DND-41 (cell line): Measurements from ENCODE around the gene SEPTIN5.

Source experiments
- ATAC-seq: fragments of 200-7000 bp; cut with Tn5 transposase; 3 replicates; pipeline ENCODE4 v1.9.1; 2021; ENCODE audit warnings: low read depth; ENCODE audit not compliant: insufficient read depth
- DNase-seq: peaks from one replicate; pipeline ENCODE4 v3.0.0-alpha.2; 2020
- H2AFZ ChIP-seq: 2 replicates; pipeline ENCODE4 v1.6.0; 2012; ENCODE audit warnings: low read depth, low read length
- H3K27ac ChIP-seq: 2 replicates; pipeline ENCODE4 v1.5.1; 2012; ENCODE audit warnings: low read length, inconsistent platforms
- H3K27me3 ChIP-seq: fragments of 200-600 bp; sonication (generic); 2 replicates; pipeline ENCODE4 v1.6.0; 2012; ENCODE audit warnings: low read length, mild to moderate bottlenecking, inconsistent platforms; ENCODE audit not compliant: insufficient read depth, poor library complexity
- H3K36me3 ChIP-seq: 2 replicates; pipeline ENCODE4 v1.5.1; 2012; ENCODE audit warnings: low read length, inconsistent platforms; ENCODE audit not compliant: insufficient read depth
- H3K4me1 ChIP-seq: 2 replicates; pipeline ENCODE4 v1.5.1; 2012; ENCODE audit warnings: mild to moderate bottlenecking, low read length; ENCODE audit not compliant: insufficient read depth
- H3K4me2 ChIP-seq: 2 replicates; pipeline ENCODE4 v1.6.0; 2012; ENCODE audit warnings: mild to moderate bottlenecking, moderate library complexity, low read length, inconsistent platforms; ENCODE audit not compliant: insufficient read depth
- H3K4me3 ChIP-seq, 2 experiments: fragments of 200-600 bp in 1 of 2; shearing (Covaris generic) in 1 of 2; 2 replicates each; pipeline ENCODE4 v1.5.1; 2012 to 2016; ENCODE audit warnings: inconsistent platforms in 2 of 2, low read length in 2 of 2, mild to moderate bottlenecking in 2 of 2, low read depth in 1 of 2, moderate library complexity in 1 of 2
- H3K79me2 ChIP-seq: 2 replicates; pipeline ENCODE4 v1.6.0; 2012; ENCODE audit warnings: low read length, inconsistent platforms; ENCODE audit not compliant: insufficient read depth
- H3K9ac ChIP-seq: 2 replicates; pipeline ENCODE4 v1.6.0; 2012; ENCODE audit warnings: low read depth, mild to moderate bottlenecking, inconsistent platforms, low read length, moderate library complexity
- H3K9me3 ChIP-seq: 2 replicates; pipeline ENCODE4 v1.5.1; 2012; ENCODE audit warnings: low read length, moderate library complexity, mild to moderate bottlenecking, inconsistent platforms; ENCODE audit not compliant: insufficient read depth, severe bottlenecking
- H4K20me1 ChIP-seq: 2 replicates; pipeline ENCODE4 v1.6.0; 2012; ENCODE audit warnings: low read length; ENCODE audit not compliant: insufficient read depth
- CTCF ChIP-seq: IDR thresholded peaks from 2 replicates; pipeline ENCODE4 v1.5.1; 2012; ENCODE audit warnings: borderline replicate concordance, low read length, moderate library complexity, mild to moderate bottlenecking; ENCODE audit not compliant: poor library complexity, severe bottlenecking; ENCODE audit errors: extremely low read depth
- EZH2 ChIP-seq: IDR thresholded peaks from 3 replicates; pipeline ENCODE4 v1.6.1; 2012; ENCODE audit warnings: borderline replicate concordance, low read depth, mild to moderate bottlenecking, moderate library complexity, low read length, inconsistent platforms; ENCODE audit not compliant: severe bottlenecking

SEPTIN5 gene

GRCh38 chr22:19755722-19756287 is 41.5 kb downstream of the SEPTIN5 start:
- Histone ChIP-seq H3K79me2 (no peaks in the 10 kb centered on the region), H3K4me3 (no peak overlapping the region), H3K27ac (no peak overlapping the region), H3K27me3 (no peaks in the 10 kb centered on the region), H3K9ac (no peak overlapping the region), H3K4me2 (no peak overlapping the region), H3K4me1 (no peaks in the 10 kb centered on the region), H2AFZ (no peak overlapping the region), H3K36me3 (no peaks in the 10 kb centered on the region), H3K9me3 (no peaks in the 10 kb centered on the region), H4K20me1 (peaks cover 4% of the 10 kb centered on the region)
- TF ChIP-seq EZH2 (no peak), CTCF (no peak)
- ATAC-seq (no peak), DNase-seq (no peak)

GRCh38 chr22:19756288-19757128 is 42.2 kb downstream of the SEPTIN5 start:
- Histone ChIP-seq H3K36me3 (no peaks in the 10 kb centered on the region), H3K9me3 (no peaks in the 10 kb centered on the region), H3K27ac (no peak overlapping the region), H3K27me3 (no peaks in the 10 kb centered on the region), H3K9ac (no peak overlapping the region), H3K4me3 (no peak overlapping the region), H3K79me2 (no peaks in the 10 kb centered on the region), H4K20me1 (peaks cover 4% of the 10 kb centered on the region), H3K4me1 (no peaks in the 10 kb centered on the region), H3K4me2 (no peak overlapping the region), H2AFZ (no peak overlapping the region)
- no peak for ATAC-seq
- TF ChIP-seq EZH2 (no peak), CTCF (no peak)
- no peak for DNase-seq

GRCh38 chr22:19757140-19757984 is 43.1 kb downstream of the SEPTIN5 start:
- Histone ChIP-seq H3K36me3 (no peaks in the 10 kb centered on the region), H3K27ac (no peak overlapping the region), H3K9me3 (no peaks in the 10 kb centered on the region), H3K4me1 (no peaks in the 10 kb centered on the region), H3K27me3 (no peaks in the 10 kb centered on the region), H3K9ac (no peak overlapping the region), H3K79me2 (no peaks in the 10 kb centered on the region), H3K4me2 (no peak overlapping the region), H3K4me3 (no peak overlapping the region), H2AFZ (no peak overlapping the region), H4K20me1 (peaks cover 4% of the 10 kb centered on the region; the same call in 1 of the 2 replicates)
- TF ChIP-seq CTCF (no peak), EZH2 (no peak)
- no peak for ATAC-seq
- no peak for DNase-seq
